GM19193 (cell line): Measurements from ENCODE around the gene CNGA3.

Experiments
- POLR2A ChIP-seq: IDR thresholded peaks from 4 replicates; pipeline ENCODE4 v1.6.1; 2011; ENCODE audit not compliant: insufficient read depth, insufficient read length; ENCODE audit errors: extremely low read depth

Gene CNGA3

GRCh38 chr2:98346311-98347236 lies at the start of gene CNGA3:
Gene CNGA3, plus strand, starts transcription at chr2:98346456. Its CDS starts 23,520 bp downstream, at chr2:98369976.
- TF ChIP-seq POLR2A: no peak

GRCh38 chr2:98297817-98298682 lies 48.2 kb upstream of the CNGA3 start:
- no peak for TF ChIP-seq POLR2A

- TF ChIP-seq POLR2A: no peak
Measured at GRCh38 chr2:98298683-98299164, 47.5 kb upstream of the CNGA3 start.

DNA sequence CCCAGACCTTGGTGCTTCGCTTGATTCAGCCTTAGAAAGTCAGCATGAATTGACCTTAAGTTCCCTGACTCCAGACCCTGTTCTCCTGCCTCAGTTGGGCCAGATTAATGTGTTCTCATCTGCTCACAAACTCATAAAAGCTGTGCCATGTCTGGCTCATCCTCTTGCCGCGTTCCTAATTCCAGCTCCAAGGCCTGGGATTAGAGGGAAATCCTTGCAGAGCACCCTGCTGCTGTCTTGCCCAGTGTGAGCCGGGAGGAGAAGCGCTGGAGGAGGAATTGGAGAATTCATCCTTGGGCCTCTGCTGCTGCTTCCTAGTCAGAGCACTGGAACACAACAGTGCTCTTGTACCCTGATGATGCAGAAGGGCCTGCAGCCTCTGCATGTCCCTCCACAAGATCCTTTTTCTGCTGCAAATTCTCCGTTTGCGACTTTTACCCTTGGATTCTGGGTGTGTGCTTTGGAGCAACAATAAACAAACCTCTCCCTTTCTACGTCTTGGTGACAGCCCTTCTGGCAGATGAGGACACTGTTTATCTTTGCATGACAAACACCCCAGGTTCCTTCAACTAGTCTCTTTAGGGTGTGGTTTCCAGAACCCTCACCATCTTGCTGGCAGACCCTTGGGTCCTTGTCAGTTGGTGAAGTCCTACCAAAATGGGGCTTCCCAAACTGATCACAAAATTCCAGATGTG lies 46.9 kb upstream of the CNGA3 start:
- TF ChIP-seq POLR2A: no peak

GRCh38 chr2:98300141-98300874 lies 45.9 kb upstream of the CNGA3 start:
- TF ChIP-seq POLR2A: no peak

GRCh38 chr2:98301469-98301868 lies 44.8 kb upstream of the CNGA3 start:
- no peak for TF ChIP-seq POLR2A

- TF ChIP-seq POLR2A: no peak
Measured at GRCh38 chr2:98308068-98308467, 38.2 kb upstream of the CNGA3 start.

DNA sequence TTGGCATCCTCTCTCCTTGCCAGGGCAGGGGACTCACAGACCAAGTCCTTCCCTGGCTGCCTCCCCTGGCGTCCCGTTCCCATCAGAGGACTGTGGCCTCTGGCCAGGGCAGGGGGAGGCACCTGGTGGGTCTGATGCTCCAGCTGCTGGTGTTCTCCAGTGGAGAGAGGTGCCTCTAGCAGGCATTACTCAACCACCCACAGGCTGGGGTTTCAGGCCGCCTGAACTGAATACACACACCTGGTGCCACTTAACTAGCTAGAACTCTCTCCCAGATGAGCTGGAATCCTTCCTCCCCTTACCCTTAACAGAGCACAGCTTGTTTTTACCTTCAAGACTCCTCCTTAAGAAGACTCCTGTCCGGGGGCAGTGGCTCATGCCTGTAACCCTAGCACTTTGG lies 37.7 kb upstream of the CNGA3 start:
- TF ChIP-seq POLR2A: no peak

GRCh38 chr2:98309580-98309979 lies 36.7 kb upstream of the CNGA3 start:
- no peak for TF ChIP-seq POLR2A

- no peak for TF ChIP-seq POLR2A
Measured at GRCh38 chr2:98310010-98310409, 36.2 kb upstream of the CNGA3 start.

DNA sequence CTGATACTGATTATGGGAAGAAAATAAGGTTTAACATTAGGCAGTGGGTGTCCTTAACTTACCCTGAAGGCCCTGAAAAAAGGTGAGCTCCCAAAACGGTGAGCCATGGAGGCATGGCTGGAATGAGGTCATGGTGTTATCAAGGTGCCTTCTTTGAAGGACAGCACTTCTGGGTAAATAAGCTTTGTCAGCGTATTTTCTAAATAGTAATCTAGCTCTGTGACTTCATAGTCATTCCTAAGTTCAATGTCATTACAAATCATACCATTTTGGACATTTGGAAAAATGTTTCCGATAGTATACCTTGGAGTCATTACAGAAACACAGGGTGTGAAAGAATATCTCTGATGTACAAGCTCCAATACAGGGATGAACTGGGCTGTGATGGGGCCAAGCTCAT lies 35.2 kb upstream of the CNGA3 start:
- TF ChIP-seq POLR2A: no peak

DNA sequence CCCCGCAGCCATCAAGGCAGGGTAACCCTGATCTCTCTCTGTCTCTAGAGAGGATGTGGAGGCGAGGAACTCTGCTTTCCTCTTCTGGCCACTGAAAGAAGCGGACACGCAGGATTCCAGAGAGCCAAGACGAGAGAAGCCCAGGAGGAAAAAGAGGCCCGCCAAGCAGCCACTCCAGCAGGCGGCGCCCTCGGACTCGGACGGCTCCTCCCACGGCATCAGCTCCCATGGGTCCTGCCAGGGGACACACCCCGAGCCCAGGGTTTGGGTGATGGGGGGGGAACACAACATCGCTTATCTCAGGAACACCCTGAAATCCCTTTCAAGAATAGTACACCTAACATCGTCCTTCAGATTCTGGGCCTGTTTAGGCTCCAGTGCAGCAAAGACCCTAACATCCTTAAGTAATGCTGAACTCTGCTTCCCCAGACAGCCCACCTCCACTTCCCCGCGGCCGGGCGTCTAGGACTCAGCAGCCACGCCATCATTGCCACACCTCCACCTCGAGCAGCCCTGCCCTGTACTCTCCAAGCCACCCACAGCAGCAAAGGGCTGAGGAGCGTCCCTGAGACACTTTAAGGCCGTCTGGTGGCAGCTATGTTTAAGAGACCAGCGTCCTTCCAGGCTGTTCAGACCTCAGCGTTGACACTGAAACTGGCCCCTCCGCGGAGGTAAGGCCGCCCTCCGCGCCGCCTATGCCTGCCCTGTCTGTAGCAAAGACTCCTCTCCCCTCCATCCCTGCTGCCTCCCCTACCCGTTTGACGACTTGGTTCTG lies 34.3 kb upstream of the CNGA3 start:
- TF ChIP-seq POLR2A: no peak

DNA sequence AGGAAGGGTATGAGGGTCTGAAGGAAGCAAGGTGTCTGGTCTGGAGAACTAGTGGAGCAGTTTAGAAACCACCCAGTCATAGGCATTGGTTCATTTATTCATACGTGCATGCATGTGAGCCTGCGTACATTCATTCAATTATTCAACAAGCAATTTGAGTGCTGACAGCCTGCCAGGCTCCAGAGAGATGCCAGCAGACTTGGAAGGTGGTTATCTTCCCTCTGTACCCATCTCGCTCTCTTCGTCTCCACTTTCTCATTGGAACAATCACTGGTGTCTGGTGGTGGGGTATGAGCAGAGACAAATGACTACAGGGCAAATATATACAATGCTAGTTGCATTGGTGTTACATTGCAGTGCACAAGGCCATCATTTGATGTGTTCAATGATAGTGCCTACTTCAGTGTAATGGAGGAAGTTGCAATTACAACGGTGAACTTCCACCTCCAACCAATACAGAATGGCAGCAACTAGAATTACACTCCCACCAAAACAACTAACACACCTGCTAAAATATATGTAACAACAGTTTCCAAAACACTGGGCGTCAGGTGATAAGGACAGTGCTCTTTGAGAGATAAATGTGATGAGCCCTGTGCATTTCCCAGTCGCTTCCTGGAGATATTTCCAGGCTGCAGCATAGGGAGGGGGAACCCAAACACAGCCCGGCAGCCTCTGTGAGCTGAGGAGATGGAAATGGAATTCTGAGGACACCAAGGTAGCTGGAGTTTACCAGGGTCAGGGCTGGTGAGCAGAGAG lies 32.6 kb upstream of the CNGA3 start:
- no peak for TF ChIP-seq POLR2A
